Measurements from ENCODE around the gene SLC23A1. TPM values are rescaled to one million over a fixed set of nuclear protein-coding genes. Genes with fewer than 3 reads are reported as not detected.

SLC23A1 gene
- total and polyA plus RNA-seq, 2 of the 13 experiments (the other 11 are each of a cell fraction or from before 2014, with no cell fraction given) = 6.0 to 6.6 TPM

GRCh38 chr5:139392678-139393496, 9.8 kb upstream of the SLC23A1 start:
- CTCF ChIA-PET (ENCODE audit: low intra/inter-chr PET ratio, low total read pairs) = no interaction called here
- BruUV-seq (replicated peaks) = no TSS peak

More at GRCh38 chr5:139392678-139393496, 9.8 kb upstream of the SLC23A1 start:
- FAIRE-seq (no peak), DNase-seq (ENCODE audit: low spot score) (no peak), ATAC-seq (no peak)
- no peak overlapping the region for H3K4me2 ChIP-seq (ENCODE audit: low read depth, low read length)
- 95% methylated on average over 56 of the region's 77 CpGs for WGBS (ENCODE audit: low lambda C conversion rate)
- TF ChIP-seq ZBTB21 (CRISPR knock-in tag; IDR thresholded peaks at IDR 0.05) (no peak), ARID4A (CRISPR knock-in tag; IDR thresholded peaks at IDR 0.05; ENCODE audit: borderline replicate concordance) (no peak)
- no peaks in the 10 kb centered on the region for H3K9me3 ChIP-seq (ENCODE audit: low read length)
- H3K4me3 ChIP-seq (replicated peaks in 1 of 3; ENCODE audit: insufficient read depth in 1 of 3, low read depth in 2 of 3, low read length in 3 of 3) = no peak overlapping the region
- no peaks in the 10 kb centered on the region for H3K36me3 ChIP-seq (replicated peaks in 1 of 2; ENCODE audit: control insufficient read depth in 1 of 2, insufficient read depth in 2 of 2, low read length in 2 of 2)
- POLR2A ChIA-PET = interaction anchor here (1.4 kb wide), 1 partner anchor 11 kb away, joined by 3 read pairs; the partner anchor contains the start of gene SPATA24
- no peak overlapping the region for H2AFZ ChIP-seq (ENCODE audit: low read length)
- peaks cover 43% of the 10 kb centered on the region for H3K4me1 ChIP-seq (ENCODE audit: insufficient read depth, low read length)
- H3K79me2 ChIP-seq (ENCODE audit: insufficient read depth, low read length) = no peaks in the 10 kb centered on the region
- H3K9ac ChIP-seq (ENCODE audit: insufficient read depth, low read depth, low read length) = no peak overlapping the region
- no peaks in the 10 kb centered on the region for H3K27me3 ChIP-seq (ENCODE audit: control insufficient read depth in 1 of 2, insufficient read depth in 2 of 2, low read length in 2 of 2)
- intact Hi-C loops (cut with micrococcal nuclease; ENCODE audit: unreplicated experiment) (no loop called here), in situ Hi-C loops (cut with HindIII; ENCODE audit: extremely low pct_ligation_motif_present, low pct_unique_long_range_greater_than_20kb) (no loop called here)
- H3K27ac ChIP-seq (ENCODE audit: extremely low read length, insufficient read depth, low read length) = no peak overlapping the region
- H4K20me1 ChIP-seq (ENCODE audit: insufficient read depth, low read length) = no peaks in the 10 kb centered on the region

All from HepG2 (cell line).